ENCODE data around the gene ALOX5AP. TPM values are rescaled to one million over a fixed set of nuclear protein-coding genes. Genes with fewer than 3 reads are reported as not detected.

The ALOX5AP gene
- total RNA-seq, 1 experiment from 2014 or later: not detected

DNA sequence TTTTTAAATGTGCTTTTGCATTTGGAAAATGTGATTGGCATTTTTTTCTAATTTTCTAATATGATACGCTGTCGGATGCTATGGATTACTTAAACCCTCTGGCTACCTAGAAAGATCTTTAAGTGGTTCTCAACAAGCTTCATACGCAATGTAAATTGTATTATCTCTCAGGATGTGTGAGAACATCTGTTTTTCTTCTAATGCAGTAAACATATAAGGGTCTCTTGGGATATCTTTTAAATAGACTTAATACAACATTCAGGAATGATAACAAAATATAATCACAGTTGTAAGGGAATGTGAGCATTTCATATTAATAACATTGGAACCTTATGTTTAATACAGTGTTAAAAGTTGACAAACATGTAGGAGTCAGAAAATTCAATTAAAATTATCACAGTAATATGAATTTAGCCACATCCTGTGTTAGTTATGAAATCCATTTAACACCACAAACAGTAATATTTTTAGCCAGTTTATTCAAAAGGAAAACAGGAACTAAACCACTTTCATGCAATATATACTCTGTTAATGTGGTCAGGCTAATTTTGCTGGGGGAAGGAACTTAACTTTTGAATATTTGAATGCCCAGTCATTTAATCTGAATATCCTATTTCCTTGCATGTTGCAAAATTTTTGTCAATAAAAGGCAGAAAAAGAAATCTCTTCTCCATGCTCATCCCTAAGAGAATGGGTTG, 15.0 kb upstream of the ALOX5AP start:
- TF ChIP-seq EZH2 (IDR thresholded peaks at IDR 0.05; ENCODE audit: borderline replicate concordance, low read depth, low read length, poor library complexity, severe bottlenecking): no peak
- TF ChIP-seq, protein P1, sequence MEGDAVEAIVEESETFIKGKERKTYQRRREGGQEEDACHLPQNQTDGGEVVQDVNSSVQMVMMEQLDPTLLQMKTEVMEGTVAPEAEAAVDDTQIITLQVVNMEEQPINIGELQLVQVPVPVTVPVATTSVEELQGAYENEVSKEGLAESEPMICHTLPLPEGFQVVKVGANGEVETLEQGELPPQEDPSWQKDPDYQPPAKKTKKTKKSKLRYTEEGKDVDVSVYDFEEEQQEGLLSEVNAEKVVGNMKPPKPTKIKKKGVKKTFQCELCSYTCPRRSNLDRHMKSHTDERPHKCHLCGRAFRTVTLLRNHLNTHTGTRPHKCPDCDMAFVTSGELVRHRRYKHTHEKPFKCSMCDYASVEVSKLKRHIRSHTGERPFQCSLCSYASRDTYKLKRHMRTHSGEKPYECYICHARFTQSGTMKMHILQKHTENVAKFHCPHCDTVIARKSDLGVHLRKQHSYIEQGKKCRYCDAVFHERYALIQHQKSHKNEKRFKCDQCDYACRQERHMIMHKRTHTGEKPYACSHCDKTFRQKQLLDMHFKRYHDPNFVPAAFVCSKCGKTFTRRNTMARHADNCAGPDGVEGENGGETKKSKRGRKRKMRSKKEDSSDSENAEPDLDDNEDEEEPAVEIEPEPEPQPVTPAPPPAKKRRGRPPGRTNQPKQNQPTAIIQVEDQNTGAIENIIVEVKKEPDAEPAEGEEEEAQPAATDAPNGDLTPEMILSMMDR (conservative IDR thresholded peaks at IDR 0.05; ENCODE audit: low read depth, low read length): no peak

DNA sequence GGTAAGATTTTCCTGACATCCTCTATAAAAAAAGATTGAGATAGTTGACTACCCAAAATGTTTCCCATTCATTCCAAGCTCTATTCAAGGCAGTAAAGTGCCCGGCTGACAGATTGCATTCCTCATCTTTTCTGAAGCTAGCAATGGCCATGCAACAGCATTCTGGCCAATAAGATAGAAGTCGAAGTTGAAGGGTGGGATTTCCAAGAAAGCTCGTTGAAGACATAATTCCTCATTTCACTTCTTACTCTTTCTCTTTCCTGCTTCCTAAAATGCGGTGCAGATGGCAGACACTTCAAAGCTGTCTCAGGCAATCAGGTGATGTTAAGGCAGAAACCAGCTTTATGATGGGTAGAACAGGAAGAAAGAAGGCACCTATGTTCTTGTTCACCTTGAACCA, 13.4 kb upstream of the ALOX5AP start:
- intact Hi-C loops (cut with micrococcal nuclease; ENCODE audit: unreplicated experiment): no loop called here
- no peak for DNase-seq (ENCODE audit: low spot score)
- Histone ChIP-seq H3K27me3 (replicated peaks; ENCODE audit: insufficient read depth, low read depth, low read length, poor library complexity) (no peaks in the 10 kb centered on the region), H3K36me3 (ENCODE audit: insufficient read depth, low read length, poor library complexity, severe bottlenecking) (no peaks in the 10 kb centered on the region), H3K27ac (ENCODE audit: low read depth, low read length, poor library complexity, severe bottlenecking) (no peak overlapping the region), H3K9me3 (ENCODE audit: low read depth, low read length, poor library complexity, severe bottlenecking) (no peaks in the 10 kb centered on the region), H3K4me3 (ENCODE audit: low read depth, low read length, poor library complexity, severe bottlenecking) (no peak overlapping the region), H3K4me1 (ENCODE audit: insufficient read depth, low read length, poor library complexity, severe bottlenecking) (no peaks in the 10 kb centered on the region)
- CTCF ChIA-PET: no interaction called here
- POLR2A ChIA-PET (ENCODE audit: low non-redundant PET): interaction anchor here (0.6 kb wide), 1 partner anchor 17 kb away, joined by 4 read pairs; no protein-coding TSS in a partner anchor
- BruUV-seq (replicated peaks): no TSS peak
- TF ChIP-seq, protein P1 (conservative IDR thresholded peaks at IDR 0.05; ENCODE audit: low read depth, low read length): no peak
- no peak for TF ChIP-seq EZH2 (IDR thresholded peaks at IDR 0.05; ENCODE audit: borderline replicate concordance, low read depth, low read length, poor library complexity, severe bottlenecking)

More for the DNA sequence above, 15.0 kb upstream of the ALOX5AP start:
- DNase-seq (ENCODE audit: low spot score): no peak
- Histone ChIP-seq H3K4me3 (ENCODE audit: low read depth, low read length, poor library complexity, severe bottlenecking) (no peak overlapping the region), H3K27ac (ENCODE audit: low read depth, low read length, poor library complexity, severe bottlenecking) (no peak overlapping the region), H3K4me1 (ENCODE audit: insufficient read depth, low read length, poor library complexity, severe bottlenecking) (no peaks in the 10 kb centered on the region), H3K36me3 (ENCODE audit: insufficient read depth, low read length, poor library complexity, severe bottlenecking) (no peaks in the 10 kb centered on the region), H3K27me3 (replicated peaks; ENCODE audit: insufficient read depth, low read depth, low read length, poor library complexity) (no peaks in the 10 kb centered on the region), H3K9me3 (ENCODE audit: low read depth, low read length, poor library complexity, severe bottlenecking) (no peaks in the 10 kb centered on the region)
- ChIA-PET POLR2A (ENCODE audit: low non-redundant PET) (no interaction called here), CTCF (no interaction called here)
- BruUV-seq (replicated peaks): no TSS peak
- intact Hi-C loops (cut with micrococcal nuclease; ENCODE audit: unreplicated experiment): no loop called here

DNA sequence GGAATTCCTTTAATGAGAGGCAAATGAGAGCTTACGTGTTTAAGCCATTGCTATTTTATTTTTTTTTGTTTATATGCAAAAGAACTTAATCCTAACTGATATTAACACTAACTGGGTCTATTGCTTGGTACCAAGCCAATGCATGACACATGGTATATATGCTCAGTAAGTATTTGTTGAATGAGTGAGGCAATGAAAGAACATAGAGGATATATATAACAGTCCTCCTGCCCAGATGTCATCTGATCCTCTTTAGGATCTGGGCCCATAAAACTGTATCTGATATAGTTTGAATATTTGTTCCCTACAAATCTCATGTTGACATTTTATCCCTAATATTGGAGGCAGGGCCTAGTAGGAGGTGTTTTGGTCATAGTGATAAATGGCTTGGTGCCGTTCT, 13.0 kb upstream of the ALOX5AP start:
- ChIA-PET POLR2A (ENCODE audit: low non-redundant PET) (interaction anchor here (0.6 kb wide), 1 partner anchor 16 kb away, joined by 4 read pairs; no protein-coding TSS in a partner anchor), CTCF (no interaction called here)
- no peaks in the 10 kb centered on the region for H3K9me3 ChIP-seq (ENCODE audit: low read depth, low read length, poor library complexity, severe bottlenecking)
- no peak for TF ChIP-seq EZH2 (IDR thresholded peaks at IDR 0.05; ENCODE audit: borderline replicate concordance, low read depth, low read length, poor library complexity, severe bottlenecking)
- TF ChIP-seq, protein P1 (conservative IDR thresholded peaks at IDR 0.05; ENCODE audit: low read depth, low read length): no peak
- no peak overlapping the region for H3K27ac ChIP-seq (ENCODE audit: low read depth, low read length, poor library complexity, severe bottlenecking)
- DNase-seq (ENCODE audit: low spot score): no peak
- H3K4me3 ChIP-seq (ENCODE audit: low read depth, low read length, poor library complexity, severe bottlenecking): no peak overlapping the region
- no peaks in the 10 kb centered on the region for H3K4me1 ChIP-seq (ENCODE audit: insufficient read depth, low read length, poor library complexity, severe bottlenecking)
- no peaks in the 10 kb centered on the region for H3K36me3 ChIP-seq (ENCODE audit: insufficient read depth, low read length, poor library complexity, severe bottlenecking)
- intact Hi-C loops (cut with micrococcal nuclease; ENCODE audit: unreplicated experiment): no loop called here
- BruUV-seq (replicated peaks): no TSS peak
- H3K27me3 ChIP-seq (replicated peaks; ENCODE audit: insufficient read depth, low read depth, low read length, poor library complexity): no peaks in the 10 kb centered on the region
